ENCODE measurements around the gene EXOC6B.
"Not testable (repeated sequence)": the region's sequence is repeated elsewhere in the genome, so short reads cannot be mapped to it uniquely, and the experiment has no call there.

GRCh38 chr2:72535586-72535985, 290.2 kb downstream of the EXOC6B start:
- TF ChIP-seq TAF1, POLR2AphosphoS5 (IDR thresholded peaks at IDR 0.05; ENCODE audit: low read depth, low read length): not testable (repeated sequence)

All from GM12891 (cell line).